ENCODE results near the gene LRIT3.

The LRIT3 gene

DNA sequence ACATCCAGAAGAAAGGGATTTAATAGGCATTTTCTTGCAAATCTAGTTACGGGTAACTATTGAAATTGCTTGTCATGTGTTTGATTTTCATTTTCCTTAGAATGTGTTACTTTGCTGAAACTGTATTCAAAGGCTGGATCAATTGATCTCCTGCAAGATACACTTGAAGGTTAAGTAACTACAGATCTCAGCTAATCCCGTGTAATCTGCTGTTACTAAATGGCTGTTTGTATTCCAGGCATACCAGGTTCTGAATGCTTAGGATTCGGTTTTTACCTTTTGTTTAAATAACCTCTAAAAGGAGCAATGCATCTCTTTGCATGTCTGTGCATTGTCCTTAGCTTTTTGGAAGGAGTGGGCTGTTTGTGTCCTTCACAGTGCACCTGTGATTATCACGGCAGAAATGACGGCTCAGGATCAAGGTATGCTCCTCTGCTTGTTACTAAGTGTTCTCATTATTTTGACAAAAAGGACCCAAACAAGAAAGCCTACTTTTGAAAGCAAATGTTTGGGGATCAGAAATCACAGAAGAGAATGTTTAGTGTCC is at the start of gene LRIT3:
Gene LRIT3, plus strand, starts transcription at position 212 of the 547 bp plus-strand sequence. Its CDS starts 95 bp downstream, at position 307.
- DNase-seq (ENCODE audit: low spot score), result no peak

GRCh38 chr4:109798866-109799265 is 49.0 kb upstream of the LRIT3 start:
- no peak for DNase-seq (ENCODE audit: low spot score)

DNA sequence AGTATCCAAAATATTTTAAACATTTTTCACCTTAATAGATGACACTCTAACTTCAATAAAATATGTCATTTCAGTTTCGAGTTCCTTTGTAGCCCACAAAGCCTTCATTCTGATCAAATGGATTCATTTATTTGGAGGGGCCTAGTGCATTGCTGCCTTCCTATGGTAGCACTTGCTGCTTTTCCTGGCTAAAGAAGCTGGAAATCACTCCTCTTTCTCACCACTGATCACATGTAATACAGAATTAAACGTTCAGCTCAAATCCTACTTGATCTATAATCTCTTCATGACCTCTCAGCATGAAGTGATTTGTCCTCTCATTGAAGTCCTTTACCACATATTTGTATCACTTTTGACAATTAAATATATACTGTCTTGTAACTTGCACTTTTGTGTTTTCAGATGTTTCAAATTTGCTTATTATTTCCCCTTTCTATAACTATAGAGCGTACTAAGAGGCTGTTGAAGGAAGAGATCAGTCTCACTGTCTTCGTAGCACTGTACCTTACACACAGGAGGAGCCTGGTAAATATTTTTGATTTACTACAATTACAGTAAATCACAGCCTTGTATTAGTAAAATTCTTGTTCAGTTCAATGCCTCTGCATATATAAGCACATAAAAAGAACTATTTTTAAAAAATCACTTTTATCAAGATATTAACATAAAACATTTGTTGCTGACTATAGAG is 46.7 kb upstream of the LRIT3 start:
- no peak for DNase-seq (ENCODE audit: low spot score)

DNA sequence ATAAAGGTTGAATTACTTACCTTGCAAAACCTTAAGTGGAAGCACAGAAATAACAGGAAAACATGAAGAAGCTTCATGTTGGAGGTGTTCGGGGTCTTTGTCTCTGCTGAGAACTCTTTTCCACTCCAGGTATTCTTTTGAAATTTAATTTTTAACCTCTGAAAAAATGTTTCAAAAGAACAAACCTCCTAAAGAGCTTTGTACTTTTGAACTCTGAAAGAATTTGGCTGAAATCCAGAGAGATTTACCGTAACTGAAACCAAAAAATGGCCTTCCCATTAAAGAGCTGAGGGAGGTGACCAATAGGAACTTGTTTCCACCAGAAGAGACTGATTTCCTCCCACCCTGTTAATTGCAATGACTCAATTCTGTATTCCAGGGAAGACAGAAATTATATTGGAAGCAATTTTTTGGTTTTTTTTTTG is 46.0 kb upstream of the LRIT3 start, which contains the start of gene CFI:
Gene CFI, minus strand, starts transcription at position 105 of the 425 bp plus-strand sequence. Its CDS starts 28 bp downstream, at position 77.
- DNase-seq (ENCODE audit: low spot score), result no peak

DNA sequence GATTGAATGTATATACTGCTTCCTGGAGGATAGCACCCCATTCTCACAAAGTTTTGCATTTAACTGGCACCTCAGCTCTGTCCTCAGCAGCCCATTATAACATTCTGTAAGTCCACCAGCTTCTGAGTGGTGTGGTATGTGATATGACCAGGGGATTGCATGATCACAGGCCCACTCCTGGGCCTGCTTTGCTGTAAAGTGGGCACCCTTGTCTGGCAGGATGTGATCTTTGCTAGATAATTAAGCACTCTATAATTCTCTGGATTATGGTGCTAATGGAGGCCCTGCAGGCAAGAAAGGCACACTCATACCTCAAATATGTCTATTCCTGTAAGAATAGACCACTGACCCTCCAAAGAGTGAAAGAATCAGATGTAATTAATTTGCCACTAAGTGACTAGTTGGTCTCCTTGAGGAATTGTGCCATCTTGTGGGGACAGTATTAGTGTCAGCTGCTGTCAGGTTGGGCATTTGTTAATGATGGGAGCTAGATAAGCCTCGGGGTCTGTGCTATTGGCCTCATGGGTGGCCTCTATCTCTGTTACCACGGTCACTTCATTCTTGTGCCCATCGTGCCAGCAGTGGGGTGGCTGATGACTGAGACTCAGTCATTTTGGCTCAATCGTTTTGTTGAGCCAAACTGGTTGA is 43.9 kb upstream of the LRIT3 start:
- DNase-seq (ENCODE audit: low spot score), result peak; percentile 28

GRCh38 chr4:109809655-109810054 is 38.3 kb upstream of the LRIT3 start:
- DNase-seq (ENCODE audit: low spot score), result no peak

DNA sequence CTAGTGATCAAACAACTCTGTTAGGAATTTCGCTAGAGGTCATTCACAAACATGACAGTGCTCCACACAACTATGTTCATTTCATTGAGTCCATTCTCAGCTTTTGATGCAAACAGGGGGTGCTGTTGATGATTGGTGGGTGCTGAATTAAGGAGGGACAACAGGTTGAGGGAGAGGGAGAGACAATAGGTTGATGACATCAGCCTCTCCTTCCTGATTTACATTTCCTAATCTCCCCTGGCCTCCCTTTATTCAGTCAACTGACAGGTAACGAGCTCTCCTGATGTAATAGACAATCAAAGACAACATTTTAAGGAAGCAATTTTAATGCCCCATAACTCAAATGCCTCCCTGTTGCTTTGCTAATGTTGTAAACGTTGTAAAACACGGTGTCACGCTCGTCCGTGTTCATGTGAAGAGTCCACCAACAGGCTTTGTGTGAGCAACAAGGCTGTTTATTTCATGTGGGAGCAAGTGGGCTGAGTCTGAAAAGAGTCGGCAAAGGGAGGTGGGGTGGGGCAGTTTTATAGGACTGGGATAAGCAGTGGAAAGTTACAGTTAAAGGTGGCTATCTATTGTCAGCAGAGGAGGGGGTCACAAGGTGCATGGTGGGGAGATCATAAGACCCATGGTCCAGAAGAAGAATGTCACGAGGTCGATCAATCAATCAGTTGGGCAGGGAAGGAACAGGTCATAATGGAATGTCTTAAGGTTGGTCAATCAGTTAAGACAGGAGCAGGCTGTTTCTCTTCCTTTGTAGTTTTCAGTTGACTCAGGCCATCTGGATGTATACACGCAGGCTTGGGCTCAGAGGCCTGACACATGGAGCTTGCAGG is 37.1 kb upstream of the LRIT3 start:
- no peak for DNase-seq (ENCODE audit: low spot score)

- no peak for DNase-seq (ENCODE audit: low spot score)
These were observed 36.2 kb upstream of the LRIT3 start for GRCh38 chr4:109811707-109812106.

DNA sequence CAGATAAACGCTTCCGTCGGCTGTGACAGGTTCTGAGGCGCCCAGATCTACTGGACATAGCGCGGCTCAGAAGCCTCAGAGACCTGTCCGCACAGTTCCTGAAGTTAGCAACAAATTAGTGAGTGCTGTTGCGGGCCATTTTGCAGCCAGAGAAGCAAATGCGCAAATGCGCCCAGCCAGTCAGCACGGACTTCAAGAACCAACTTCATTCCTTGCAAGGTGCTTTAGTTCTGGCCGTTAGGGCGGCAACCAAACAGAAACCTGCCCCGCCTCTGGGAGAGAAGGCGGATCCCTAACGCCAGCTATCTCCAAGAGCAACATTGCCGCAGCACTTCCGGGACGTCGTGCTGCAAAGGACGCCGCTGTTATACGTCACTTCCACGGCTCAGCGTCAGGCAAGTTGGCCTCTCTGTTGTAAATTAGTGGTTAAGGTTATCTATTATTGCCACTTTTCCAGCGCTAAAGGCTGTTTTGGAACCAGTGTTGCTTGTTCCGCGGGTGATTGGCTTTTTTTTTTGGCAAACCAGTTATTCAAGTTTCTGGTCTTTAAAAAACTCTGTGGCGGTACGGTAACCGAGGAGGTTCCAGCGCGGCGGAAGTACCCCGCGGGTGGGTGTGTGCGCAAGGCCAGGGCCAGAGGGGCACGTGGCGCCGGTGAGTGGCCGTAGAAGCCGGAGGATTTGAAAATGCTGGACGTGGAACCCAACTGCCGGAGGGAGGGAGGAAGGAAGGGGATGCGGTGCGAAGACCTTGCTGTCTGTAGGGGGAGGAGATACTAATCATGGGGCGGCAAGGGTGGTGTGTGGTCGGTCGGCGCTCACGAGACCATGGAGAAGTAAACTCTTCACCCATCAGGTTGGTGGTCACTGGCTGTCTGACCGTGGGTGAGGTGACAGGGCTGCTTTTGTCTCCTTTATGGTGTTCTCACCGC is 32.5 kb upstream of the LRIT3 start, which contains the start of gene GAR1:
Gene GAR1, plus strand, starts transcription at position 612 of the 931 bp plus-strand sequence. CDS start 403 bp downstream, outside the sequence.
- peak; percentile 96 for DNase-seq (ENCODE audit: low spot score)

DNA sequence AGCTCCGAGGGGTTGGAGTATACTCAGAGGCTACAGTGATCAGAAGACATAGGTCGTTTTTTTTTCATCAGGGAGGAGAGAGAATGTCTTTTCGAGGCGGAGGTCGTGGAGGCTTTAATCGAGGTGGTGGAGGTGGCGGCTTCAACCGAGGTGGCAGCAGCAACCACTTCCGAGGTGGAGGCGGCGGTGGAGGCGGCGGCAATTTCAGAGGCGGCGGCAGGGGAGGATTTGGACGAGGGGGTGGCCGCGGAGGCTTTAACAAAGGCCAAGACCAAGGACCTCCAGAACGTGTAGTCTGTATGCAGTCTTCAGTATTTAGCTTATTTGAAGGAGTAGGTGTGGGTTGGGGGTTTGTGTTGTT is 31.8 kb upstream of the LRIT3 start:
- no peak for DNase-seq (ENCODE audit: low spot score)

GRCh38 chr4:109816894-109817293 is 31.0 kb upstream of the LRIT3 start:
- no peak for DNase-seq (ENCODE audit: low spot score)

DNA sequence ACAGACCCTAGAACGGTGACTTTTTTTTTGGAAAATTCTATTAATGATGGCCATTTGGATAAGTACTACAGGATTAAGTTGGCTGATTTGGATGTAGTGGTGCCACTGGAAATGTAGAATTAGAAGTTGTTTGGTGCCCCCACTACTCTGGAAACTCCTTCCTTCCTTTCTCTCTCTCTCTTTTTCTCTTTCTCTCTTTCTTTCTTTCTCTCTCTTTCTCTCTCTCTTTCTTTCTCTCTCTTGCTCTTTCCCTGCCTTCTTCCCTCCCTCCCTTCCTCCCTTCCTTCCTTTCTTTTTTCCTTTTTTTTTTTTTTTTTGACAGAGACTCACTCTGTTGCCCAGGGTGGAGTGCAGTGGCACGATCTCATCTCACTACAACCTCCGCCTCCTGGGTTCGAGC is 29.6 kb upstream of the LRIT3 start:
- no peak for DNase-seq (ENCODE audit: low spot score)

DNA sequence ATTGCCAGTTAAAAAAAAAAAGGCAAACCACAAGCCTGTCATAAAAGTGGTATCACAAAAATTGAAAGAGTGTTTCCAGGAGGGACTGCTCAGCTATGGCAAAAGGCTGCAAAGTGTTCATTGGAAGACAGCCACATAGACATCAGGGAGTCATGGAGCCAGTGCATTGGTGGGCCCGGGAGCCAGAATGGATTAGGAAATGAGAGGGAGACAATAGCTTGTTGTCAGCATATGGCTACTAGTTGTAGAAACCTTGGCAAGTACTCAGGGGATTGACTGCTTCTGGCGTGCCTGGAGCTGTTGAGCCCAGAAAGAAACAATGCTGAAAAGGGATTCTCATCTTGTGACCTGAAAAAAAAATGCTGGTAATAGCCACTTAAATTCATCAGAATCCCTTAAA is 27.3 kb upstream of the LRIT3 start:
- DNase-seq (ENCODE audit: low spot score), result peak; percentile 16

DNA sequence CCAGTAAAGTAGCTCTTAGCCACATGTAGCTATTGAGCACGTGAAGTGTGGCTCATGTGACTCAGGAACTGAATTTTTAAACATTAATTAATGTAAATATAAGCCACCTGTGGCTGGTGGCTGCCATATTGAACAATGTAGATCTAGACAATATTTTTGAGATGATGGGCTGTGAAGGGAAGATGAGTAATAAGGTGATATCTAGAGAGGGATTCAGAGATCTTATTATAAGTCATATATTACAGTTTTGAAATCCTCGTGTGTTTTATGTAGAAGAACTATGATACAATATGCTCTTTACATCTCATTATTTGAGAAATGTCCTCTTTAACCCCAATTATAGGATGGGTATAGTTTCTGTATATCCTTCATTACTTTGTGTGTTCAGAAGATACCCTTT is 26.7 kb upstream of the LRIT3 start:
- no peak for DNase-seq (ENCODE audit: low spot score)

GRCh38 chr4:109826719-109827118 is 21.2 kb upstream of the LRIT3 start:
- peak; percentile 24 for DNase-seq (ENCODE audit: low spot score)

- no peak for DNase-seq (ENCODE audit: low spot score)
These were observed 20.2 kb upstream of the LRIT3 start, which contains the start of gene RRH for GRCh38 chr4:109827672-109828071. Gene RRH (plus strand): TSS chr4:109827972. CDS start chr4:109828028, 56 bp downstream.

DNA sequence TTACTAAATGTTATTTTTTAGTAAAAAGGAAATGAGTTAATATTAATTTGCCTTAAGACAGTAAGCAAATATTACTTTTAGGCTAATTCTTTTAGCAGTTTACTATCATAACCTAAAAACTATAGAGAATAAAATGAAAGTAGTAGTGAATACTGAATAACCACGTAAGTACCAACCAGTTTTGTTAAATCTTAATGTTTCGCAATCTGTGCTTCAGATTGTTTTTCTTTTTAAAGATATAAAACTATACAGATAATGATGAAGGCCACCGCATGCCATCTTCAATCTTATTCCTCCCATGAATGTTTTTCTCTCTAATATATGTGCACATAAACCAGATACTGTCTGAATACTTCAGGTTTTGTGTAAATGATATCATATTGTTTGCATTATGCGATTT is 14.2 kb upstream of the LRIT3 start:
- no peak for DNase-seq (ENCODE audit: low spot score)

DNA sequence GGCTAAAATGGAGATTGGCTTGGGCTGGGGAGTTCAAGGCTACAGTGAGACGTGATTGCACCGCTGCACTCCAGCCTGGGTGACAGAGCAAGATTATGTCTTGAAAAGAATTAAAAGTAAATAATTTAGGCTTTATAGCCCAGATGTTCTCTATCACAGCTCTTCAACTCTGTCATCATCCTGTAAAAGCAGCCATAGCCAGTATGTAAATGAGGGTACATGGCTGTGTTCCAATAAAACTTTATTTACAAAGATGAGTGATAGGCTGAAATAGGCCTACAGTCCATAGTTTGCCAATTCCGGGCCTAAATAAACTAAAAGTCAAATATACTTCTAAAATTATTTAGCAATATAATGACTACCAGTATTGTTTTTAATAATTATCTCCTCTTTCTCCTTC is 10.9 kb upstream of the LRIT3 start:
- DNase-seq (ENCODE audit: low spot score), result no peak

GRCh38 chr4:109846395-109847098 is 1.4 kb upstream of the LRIT3 start:
- no peak for DNase-seq (ENCODE audit: low spot score)

GRCh38 chr4:109848501-109848900 is 594 bp downstream of the LRIT3 start:
- DNase-seq (ENCODE audit: low spot score), result no peak
